HCT116 (cell line): ENCODE results near the gene KLHL2.
"Not testable (repeated sequence)": the region's sequence is repeated elsewhere in the genome, so short reads cannot be mapped to it uniquely, and the experiment has no call there.

Source experiments
- EGR1 ChIP-seq: IDR thresholded peaks from 2 replicates; pipeline ENCODE4 v1.6.1; 2012; ENCODE audit warnings: low read depth
- EZH2 ChIP-seq: fragments of 200-600 bp; sonication (generic); IDR thresholded peaks from 2 replicates; pipeline ENCODE4 v1.6.1; 2017; ENCODE audit warnings: antibody characterized with exemption, mixed run types
- EZH2phosphoT487 ChIP-seq: fragments of 200-600 bp; IDR thresholded peaks from 2 replicates; pipeline ENCODE4 v1.6.1; 2018; ENCODE audit warnings: antibody characterized with exemption, borderline replicate concordance
- POLR2A ChIP-seq: IDR thresholded peaks from 2 replicates; pipeline ENCODE4 v1.7.0; 2011; ENCODE audit warnings: borderline replicate concordance; ENCODE audit not compliant: insufficient read depth, insufficient read length; ENCODE audit errors: extremely low read depth
- SRF ChIP-seq: IDR thresholded peaks from 2 replicates; pipeline ENCODE4 v1.6.1; 2012; ENCODE audit warnings: low read depth
- TF ChIP-seq, protein P1 (sequence below), 3 experiments: fragments of 200-600 bp in 1 of 3; sonication (generic) in 1 of 3; IDR thresholded peaks in 2 of 3; conservative IDR thresholded peaks in 1 of 3; 2 replicates each; pipeline ENCODE4 v1.5.1; 2012 to 2017; ENCODE audit warnings: low read depth in 2 of 3, low read length in 2 of 3, antibody characterized with exemption in 1 of 3, borderline replicate concordance in 1 of 3, control low read depth in 1 of 3, mild to moderate bottlenecking in 1 of 3, mixed read lengths in 1 of 3, mixed run types in 1 of 3, moderate library complexity in 1 of 3; ENCODE audit not compliant: insufficient read depth in 1 of 3
- TF ChIP-seq, protein P2 (sequence below): IDR thresholded peaks from 2 replicates; pipeline ENCODE4 v1.6.1; 2012
- TF ChIP-seq, protein P3 (sequence below): IDR thresholded peaks from 2 replicates; pipeline ENCODE4 v1.6.1; 2012; ENCODE audit warnings: low read depth

DNA sequence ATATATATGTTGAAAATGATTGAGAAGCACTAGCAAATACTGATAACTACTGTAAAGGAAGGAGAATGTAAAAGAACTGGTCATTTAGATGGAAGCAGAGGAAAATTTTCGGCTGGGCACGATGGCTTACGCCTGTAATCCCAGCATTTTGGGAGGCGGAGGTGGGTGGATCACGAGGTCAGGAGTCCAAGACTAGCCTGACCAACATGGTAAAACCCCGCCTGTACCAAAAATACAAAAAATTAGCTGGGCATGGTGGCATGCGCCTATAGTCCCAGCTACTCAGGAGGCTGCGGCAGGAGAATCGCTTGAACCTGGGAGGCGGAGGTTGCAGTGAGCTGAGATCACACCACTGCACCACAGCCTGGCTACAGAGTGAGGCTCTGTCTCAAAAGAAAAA lies 22.4 kb upstream of the KLHL2 start:
- TF ChIP-seq, protein P1, sequence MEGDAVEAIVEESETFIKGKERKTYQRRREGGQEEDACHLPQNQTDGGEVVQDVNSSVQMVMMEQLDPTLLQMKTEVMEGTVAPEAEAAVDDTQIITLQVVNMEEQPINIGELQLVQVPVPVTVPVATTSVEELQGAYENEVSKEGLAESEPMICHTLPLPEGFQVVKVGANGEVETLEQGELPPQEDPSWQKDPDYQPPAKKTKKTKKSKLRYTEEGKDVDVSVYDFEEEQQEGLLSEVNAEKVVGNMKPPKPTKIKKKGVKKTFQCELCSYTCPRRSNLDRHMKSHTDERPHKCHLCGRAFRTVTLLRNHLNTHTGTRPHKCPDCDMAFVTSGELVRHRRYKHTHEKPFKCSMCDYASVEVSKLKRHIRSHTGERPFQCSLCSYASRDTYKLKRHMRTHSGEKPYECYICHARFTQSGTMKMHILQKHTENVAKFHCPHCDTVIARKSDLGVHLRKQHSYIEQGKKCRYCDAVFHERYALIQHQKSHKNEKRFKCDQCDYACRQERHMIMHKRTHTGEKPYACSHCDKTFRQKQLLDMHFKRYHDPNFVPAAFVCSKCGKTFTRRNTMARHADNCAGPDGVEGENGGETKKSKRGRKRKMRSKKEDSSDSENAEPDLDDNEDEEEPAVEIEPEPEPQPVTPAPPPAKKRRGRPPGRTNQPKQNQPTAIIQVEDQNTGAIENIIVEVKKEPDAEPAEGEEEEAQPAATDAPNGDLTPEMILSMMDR (IDR thresholded peaks at IDR 0.05 in 2 of 3, conservative IDR thresholded peaks at IDR 0.05 in 1 of 3; ENCODE audit: borderline replicate concordance in 1 of 3, insufficient read depth in 1 of 3, low read depth in 2 of 3, low read length in 2 of 3), result not testable (repeated sequence)
- TF ChIP-seq SRF, EZH2, EZH2phosphoT487, EGR1, POLR2A: not testable (repeated sequence)
- TF ChIP-seq, protein P2, sequence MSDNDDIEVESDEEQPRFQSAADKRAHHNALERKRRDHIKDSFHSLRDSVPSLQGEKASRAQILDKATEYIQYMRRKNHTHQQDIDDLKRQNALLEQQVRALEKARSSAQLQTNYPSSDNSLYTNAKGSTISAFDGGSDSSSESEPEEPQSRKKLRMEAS, result not testable (repeated sequence)
- TF ChIP-seq, protein P3, sequence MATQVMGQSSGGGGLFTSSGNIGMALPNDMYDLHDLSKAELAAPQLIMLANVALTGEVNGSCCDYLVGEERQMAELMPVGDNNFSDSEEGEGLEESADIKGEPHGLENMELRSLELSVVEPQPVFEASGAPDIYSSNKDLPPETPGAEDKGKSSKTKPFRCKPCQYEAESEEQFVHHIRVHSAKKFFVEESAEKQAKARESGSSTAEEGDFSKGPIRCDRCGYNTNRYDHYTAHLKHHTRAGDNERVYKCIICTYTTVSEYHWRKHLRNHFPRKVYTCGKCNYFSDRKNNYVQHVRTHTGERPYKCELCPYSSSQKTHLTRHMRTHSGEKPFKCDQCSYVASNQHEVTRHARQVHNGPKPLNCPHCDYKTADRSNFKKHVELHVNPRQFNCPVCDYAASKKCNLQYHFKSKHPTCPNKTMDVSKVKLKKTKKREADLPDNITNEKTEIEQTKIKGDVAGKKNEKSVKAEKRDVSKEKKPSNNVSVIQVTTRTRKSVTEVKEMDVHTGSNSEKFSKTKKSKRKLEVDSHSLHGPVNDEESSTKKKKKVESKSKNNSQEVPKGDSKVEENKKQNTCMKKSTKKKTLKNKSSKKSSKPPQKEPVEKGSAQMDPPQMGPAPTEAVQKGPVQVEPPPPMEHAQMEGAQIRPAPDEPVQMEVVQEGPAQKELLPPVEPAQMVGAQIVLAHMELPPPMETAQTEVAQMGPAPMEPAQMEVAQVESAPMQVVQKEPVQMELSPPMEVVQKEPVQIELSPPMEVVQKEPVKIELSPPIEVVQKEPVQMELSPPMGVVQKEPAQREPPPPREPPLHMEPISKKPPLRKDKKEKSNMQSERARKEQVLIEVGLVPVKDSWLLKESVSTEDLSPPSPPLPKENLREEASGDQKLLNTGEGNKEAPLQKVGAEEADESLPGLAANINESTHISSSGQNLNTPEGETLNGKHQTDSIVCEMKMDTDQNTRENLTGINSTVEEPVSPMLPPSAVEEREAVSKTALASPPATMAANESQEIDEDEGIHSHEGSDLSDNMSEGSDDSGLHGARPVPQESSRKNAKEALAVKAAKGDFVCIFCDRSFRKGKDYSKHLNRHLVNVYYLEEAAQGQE, result not testable (repeated sequence)
